GM18519 (cell line): Measurements from ENCODE around the gene KCTD4.
"Not testable (repeated sequence)": the region's sequence is repeated elsewhere in the genome, so short reads cannot be mapped to it uniquely, and the experiment has no call there.

Experiments
- ATAC-seq: cut with Tn5 transposase; IDR thresholded peaks from one replicate; pipeline ENCODE4 v1.9.1; 2021; ENCODE audit warnings: mild to moderate bottlenecking, moderate library complexity; ENCODE audit not compliant: unreplicated experiment, low FRiP score

Gene KCTD4

DNA sequence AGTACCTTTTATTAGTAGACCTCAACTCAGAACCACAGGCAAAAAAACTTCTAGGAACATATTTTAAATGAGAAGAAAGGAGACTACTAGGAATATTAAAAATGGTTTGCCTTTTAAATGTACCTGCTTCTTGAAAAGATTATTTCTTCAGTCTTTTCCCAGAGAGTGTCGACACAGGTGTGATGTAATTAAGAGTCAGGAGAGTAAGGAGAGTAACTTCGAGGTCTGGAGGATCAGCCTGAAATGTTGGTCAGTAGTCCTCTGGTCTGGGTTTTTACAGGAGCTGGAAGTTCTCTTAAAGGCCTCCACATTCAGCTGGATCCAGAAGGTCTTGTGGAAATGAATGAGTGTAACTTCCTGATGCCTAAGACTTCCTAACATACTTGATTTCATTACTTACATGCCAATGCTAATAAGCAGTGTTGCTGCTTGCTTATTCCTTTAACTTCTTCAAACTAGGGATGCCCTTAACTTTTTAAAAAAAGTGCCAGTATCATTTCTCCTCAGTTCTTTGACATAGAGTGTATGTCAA lies at the start of gene KCTD4:
TSS of gene KCTD4 (minus strand) at position 345 of the 532 bp plus-strand sequence. CDS start 6,478 bp downstream, outside the sequence.
- no peak for ATAC-seq

GRCh38 chr13:45249662-45250061 lies 48.8 kb upstream of the KCTD4 start:
- no peak for ATAC-seq

GRCh38 chr13:45244736-45245135 lies 43.9 kb upstream of the KCTD4 start:
- not testable (repeated sequence) for ATAC-seq

- ATAC-seq: no peak
Observed at GRCh38 chr13:45243077-45243476, 42.2 kb upstream of the KCTD4 start.

GRCh38 chr13:45242524-45242923 lies 41.7 kb upstream of the KCTD4 start:
- no peak for ATAC-seq

DNA sequence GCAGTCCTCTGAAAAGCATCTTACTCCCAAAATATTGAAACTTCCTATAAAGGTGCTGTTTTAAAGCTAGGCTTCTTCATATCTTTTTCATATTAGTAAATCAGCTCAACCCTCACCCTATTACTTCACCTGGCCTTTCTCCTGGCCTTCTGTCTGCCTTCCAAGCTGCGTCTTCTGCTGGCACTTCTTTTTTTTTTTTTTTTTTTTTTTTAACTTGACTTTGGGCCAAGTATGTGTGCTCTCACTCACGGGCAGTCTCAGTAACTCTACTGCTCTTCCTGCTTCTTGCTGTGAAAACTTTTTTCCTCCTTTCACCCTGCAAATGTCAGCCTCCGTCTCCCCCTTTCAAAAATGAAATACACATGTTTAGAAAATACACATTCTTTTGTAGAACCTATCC lies 41.2 kb upstream of the KCTD4 start:
- no peak for ATAC-seq

DNA sequence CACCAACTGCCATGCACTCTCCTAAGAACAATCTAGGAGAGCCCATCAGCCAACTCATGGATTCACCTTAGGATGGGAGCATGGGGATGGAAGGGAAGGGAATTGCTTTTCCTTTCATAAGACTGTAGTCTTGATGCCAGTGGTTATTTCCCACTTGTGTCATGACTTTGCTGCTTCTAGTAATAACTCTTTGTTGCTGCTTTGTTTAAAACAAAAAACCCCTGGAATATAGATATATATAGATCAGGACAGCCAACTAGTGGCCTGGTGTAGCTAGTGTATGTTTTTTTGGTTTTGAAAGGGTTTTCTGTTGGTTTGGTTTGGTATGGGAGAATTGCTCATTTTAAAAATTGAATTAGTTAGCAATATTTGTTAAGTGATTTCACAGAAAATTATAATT lies 39.3 kb upstream of the KCTD4 start:
- ATAC-seq: no peak

DNA sequence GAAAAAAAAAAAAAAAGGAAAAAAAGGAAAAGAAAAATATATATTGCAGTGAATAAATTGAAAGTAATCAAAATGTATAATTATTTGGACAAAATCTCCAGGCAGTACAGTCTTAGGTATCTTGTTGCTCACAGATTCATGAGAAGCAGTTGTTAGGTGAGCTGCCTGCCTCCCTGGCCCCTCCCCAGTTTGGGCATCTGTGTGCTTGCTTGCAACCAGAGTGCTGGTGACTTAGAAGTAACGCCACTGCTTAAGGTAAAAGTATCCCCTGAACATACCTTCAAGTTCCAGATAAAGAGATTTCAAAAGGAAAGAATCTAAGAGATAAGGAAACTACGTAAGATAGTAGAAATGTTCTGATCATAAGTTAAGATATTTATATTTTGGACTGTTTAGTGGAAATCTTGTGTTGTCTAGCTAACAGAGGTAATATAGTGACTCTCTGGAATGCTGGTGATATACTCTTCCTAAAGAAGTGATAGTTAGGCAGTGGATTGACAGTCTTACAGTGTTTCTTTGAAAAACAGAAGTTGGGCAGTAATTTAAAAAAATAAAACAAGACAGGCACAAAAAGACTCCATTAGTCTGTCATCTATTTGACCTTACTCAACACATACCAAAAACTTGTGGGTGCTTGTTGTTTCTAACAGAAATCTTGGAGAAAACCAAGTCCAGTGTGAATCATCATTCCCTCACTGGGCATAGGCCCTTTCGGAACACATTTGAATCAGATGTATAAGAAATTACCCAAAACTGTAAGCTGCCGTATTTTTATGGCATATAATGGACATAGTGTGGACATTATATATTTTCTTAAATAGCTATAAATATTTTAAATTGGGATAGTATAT lies 38.3 kb upstream of the KCTD4 start:
- no peak for ATAC-seq

DNA sequence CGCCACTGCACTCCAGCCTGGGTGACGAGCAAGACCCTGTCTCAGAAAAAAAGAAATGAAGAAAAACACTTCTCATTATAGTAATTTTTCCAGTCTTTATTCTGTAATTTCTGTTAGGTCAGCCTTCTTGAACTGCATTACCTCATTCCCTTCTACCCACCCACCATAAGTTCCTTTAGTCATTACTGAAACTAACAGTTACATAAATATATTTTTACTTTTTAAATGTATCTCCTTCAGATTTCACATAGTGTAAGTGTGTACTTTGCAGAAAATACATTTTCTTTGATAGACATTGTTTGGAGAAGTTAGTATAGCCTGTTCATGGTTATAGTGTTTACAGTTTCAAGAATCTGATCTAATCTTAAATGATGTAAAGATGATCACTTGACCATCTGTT lies 31.7 kb upstream of the KCTD4 start:
- no peak for ATAC-seq

- no peak for ATAC-seq
Observed at GRCh38 chr13:45231722-45232121, 30.9 kb upstream of the KCTD4 start.

GRCh38 chr13:45231305-45231704 lies 30.5 kb upstream of the KCTD4 start:
- ATAC-seq: no peak

DNA sequence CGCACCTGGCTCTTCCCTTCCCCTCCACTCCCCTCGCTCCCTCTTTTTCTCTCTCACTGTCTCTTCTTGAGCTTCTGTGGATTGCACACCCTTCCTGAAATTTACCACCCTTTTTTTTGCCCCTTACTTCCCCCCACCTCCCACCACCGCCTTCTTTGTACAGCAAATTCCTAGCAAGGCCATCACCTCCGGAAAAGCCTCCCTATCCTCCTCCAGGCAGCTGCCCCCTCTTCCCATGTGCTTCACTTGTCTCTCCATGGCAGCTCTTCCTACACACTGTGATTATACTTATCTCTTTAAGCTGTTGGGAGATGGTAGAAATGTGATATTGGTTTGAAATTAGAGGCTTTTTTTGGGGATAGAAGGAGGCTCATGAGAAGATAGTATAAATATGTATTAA lies 28.3 kb upstream of the KCTD4 start:
- no peak for ATAC-seq

- no peak for ATAC-seq
Observed at GRCh38 chr13:45228002-45228401, 27.2 kb upstream of the KCTD4 start.

GRCh38 chr13:45226024-45226423 lies 25.2 kb upstream of the KCTD4 start:
- ATAC-seq: no peak

DNA sequence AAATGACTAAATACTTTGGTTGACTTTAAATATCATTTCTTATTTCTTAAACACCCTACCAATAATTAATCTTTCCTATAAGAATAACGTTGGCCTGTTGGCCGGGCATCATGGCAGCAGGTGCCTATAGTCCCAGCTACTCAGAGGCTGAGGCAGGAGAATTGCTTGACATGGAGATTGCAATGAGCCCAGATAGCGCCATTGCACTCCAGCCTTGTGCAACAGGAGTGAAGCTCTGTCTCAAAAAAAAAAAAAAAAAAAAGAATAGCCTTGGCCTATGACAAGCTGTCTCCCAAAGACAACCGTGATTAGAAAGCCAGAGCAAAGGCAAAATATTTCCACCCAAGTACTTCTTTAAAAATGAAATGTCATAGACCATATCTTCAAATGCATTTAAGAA lies 24.5 kb upstream of the KCTD4 start:
- ATAC-seq: no peak

DNA sequence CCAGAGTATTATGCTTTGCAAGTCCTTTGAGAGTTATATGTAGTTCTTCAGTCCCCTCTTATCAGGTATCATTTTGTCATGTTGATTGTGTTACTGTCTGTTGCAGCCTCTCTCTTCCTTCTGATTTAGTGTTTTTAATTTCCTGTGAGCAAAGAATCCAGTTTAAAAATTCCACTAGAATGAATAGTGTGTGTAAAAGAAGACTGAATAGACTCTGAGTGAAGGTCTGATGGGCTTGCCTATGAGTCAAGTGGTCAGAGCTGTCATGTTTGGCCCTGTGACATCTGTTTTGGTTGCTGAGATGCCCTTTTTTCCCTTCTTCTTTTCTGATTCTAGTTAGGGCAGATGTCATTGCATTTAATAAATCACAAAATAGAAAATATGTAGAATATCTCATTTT lies 23.3 kb upstream of the KCTD4 start:
- no peak for ATAC-seq

DNA sequence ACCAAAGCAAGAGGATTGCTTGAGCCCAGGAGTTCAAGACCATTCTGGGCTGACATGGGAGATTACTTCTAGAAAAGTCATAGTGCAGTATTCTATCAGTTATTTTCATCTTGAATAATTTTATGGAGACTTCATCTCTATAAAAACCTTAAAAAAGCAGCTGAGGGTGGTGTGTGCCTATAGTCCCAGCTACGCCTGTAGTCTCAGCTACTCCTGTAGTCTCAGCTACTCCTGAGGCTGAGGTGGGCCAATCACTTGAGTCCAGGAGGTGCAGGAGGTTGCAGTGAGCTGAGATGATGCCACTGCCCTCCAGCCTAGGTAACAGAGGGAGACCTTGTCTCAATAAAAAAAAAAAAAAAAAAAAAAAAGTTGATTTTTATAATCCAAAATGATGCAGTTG lies 22.1 kb upstream of the KCTD4 start:
- no peak for ATAC-seq

GRCh38 chr13:45222516-45222915 lies 21.7 kb upstream of the KCTD4 start:
- no peak for ATAC-seq

GRCh38 chr13:45220403-45220802 lies 19.6 kb upstream of the KCTD4 start:
- no peak for ATAC-seq

DNA sequence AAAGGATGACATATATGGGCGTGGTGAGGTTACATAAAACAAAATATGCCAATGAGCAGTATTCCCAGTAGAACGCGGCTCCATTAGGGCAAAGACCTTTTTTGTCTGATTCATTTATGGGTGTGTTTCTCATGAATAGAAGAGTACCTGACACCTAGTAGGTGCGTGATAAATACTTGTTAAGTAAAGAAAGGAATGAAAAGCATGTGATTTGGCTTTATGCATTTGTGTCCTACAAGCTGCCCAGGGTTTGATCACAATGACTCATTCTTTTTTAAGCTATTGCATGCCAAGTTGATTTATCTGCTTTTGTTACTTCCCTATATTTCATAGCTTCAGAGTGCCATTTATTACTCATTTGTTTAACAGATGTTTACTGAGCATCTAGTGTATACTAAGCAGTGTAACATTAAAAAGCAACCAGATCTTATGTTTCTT lies 19.1 kb upstream of the KCTD4 start:
- no peak for ATAC-seq

GRCh38 chr13:45219123-45219891 lies 18.5 kb upstream of the KCTD4 start:
- no peak for ATAC-seq
